Epidermal melanocyte (primary cell): Measurements from ENCODE around the gene FLNA.
"Not testable (repeated sequence)": the region's sequence is repeated elsewhere in the genome, so short reads cannot be mapped to it uniquely, and the experiment has no call there.

Experiments used
- DNase-seq: peaks from one replicate; pipeline ENCODE4 v3.0.0; 2011; ENCODE audit warnings: low spot score; ENCODE audit not compliant: insufficient read length

FLNA gene

DNA sequence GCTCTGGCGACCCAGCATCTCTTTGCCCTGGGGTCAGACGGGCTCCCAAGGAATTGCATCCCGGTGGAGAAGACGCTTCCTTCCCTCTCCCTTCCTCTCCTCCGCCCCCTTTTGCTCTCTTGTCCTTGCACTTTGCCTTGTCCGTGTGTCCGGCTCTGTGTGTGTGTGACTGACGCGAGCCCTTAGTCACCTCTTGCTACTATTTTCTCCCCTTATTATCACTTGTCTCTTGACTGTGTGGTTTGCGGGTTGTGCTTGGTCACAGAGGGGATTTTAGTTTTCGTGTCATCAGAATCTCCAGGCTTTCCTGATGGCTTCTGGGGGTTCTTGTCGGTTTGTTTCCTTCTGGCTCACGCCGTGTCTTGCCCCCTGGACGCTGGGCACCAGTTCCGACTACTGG lies 31.4 kb downstream of the FLNA start:
- DNase-seq, result not testable (repeated sequence)

DNA sequence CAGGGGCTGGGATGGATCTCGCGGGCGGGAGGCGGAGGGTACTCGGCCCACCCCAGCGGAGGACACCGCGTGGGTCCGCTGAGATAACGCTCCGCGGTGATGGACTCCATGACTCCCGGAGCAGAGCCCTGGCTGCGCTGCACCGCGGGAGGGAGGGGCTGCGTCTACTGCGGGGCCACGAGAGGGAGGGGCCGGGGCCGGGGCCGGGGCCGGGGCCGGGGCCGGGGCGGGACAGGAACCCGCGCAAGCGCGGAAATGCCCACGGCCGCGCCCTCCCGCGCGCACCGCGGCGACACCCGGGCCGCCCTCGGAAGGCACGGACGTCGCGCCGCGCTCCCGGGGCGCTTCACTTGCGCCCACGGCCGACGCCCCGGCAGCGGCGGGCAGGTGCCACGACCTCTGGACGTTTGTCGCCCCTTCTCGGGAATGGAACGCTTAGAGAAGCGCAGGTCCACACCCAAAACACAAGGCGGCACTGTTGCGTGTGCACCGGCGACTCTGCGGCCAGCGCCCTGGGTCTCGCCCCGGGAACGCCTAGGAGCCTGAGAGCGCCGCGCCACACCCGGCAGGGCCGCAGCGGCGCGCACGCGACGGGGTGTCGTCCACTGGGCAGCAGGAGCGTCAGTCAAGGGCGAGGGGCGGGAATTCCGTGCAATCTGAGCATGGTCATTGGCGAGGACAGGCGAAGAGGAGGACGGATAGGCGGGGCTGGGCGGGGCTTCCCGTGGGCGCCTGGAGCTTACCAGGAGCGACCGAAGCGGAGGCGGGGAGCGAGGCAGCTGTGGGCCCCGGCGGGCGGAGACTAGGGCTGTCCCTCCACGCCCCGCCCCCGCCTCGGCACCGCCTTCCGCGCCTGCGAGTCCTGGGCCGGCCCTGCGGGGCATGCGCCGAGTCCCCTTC lies 32.8 kb downstream of the FLNA start:
- DNase-seq, result not testable (repeated sequence)

DNA sequence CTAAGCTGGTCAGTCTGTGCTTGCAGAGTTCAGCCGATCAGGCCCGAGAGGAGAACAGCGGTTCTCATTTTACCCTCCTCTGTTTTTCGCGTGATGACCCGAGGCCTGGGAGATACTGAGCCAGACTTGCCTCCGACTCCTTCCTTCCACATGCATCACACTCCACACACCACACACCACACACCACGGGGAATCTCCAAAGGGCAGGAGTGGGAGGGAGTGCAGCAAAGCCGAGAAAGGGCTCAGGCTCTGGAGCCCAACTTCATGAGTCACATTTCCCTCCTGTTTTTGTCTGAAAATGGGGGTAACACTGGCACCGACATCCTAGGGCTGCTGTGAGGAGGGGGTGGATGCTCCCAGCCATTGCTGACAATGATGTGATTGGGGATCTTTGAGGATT lies 39.9 kb downstream of the FLNA start:
- DNase-seq, result no peak

DNA sequence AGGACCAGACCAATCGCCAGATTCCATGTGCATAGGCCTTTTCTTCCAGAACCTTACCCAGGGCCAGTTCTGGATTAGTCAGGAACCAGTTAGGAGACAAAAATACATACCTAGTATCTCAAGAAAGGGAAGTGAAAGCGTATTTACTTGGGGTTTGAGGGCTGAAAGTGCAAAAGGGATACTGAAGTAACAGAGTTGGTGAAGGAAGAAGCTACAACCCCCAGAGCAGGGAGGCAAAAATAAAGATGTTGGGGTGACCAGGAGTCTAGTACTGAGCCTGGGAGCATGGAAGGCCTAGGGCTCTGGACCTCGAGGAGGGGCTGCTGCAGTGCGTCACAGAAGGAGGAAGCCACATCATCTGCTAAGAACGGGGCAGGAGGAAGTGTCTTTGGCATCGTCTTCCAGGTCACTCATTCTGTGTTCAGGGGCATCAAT lies 40.6 kb downstream of the FLNA start:
- no peak for DNase-seq

DNA sequence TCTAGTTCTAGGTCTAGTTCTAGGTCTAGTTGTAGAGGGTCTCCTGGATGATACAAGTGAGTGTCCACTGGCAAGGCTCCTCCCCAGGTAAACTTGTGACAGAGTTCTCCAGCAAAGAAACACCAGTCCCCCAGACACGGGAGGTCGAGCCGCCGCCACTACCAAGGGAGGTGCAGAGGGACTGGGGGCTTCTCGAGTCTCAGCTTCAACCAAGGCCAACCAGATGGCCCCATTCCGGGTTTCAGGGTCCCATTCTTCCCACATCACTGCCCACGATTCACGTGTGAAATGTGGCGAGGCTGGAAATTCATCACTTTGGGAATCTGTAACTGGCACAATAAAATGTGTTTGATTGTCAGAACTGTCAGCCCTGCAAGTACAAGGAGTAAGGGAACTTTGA lies 41.3 kb downstream of the FLNA start:
- no peak for DNase-seq

DNA sequence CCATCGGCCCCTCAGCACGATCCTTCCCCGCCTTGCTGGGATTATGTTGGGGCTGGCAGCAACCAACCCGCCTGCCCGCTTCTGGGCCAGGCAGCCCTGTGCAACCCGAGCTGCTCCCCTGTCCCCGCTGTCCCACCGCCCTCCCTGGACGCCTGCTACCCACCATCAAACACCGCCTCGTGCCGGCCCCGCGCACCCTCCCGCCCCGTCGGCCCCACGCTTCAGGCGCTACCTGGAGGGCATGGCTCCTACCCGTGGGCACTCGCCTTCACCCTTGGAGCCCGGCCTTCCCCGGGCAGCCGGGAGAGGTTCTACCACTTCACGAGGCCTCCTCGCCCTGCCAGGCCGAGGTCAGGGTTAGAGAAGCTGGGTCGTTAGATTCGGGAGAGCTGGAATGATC lies 41.9 kb downstream of the FLNA start:
- DNase-seq, result no peak

DNA sequence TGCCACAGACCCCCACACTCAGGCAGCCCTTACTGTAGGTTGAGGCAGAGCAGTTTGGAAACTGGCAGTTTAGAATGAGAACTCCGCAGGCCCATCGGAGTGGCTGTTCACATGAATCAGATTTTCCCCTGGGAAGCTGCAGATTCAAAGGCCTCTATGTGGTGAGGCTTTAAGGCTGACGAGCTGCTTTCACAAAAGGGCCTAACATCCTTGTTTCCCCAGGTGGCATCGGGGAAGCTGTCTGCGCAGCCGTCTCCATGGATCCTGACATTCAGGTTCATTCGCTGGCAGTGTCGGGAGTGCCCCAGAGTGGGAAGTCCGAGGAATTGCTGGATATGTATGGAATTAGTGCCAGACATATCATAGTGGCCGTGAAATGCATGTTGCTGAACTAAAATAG lies 45.1 kb downstream of the FLNA start:
- DNase-seq, result no peak

DNA sequence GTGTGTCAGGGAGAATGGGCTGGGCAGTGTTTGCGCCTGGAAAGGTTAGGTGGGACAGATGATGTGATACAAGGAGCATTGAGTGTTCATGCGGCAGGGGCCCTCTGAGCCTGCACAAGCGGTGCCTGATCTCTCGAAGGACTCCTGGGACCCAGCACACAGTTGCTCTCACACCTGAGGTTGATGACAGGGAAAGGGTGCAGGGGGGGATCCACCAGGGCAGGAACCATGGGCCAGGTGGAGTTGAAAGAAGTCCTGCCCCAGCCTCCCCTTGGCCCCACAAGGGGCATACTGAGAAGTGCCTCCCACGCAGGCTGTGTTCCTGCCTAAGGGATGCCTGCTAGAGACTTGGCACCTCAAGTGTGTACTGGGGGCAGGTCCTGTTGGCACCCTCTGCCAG lies 45.8 kb downstream of the FLNA start:
- DNase-seq, result no peak

DNA sequence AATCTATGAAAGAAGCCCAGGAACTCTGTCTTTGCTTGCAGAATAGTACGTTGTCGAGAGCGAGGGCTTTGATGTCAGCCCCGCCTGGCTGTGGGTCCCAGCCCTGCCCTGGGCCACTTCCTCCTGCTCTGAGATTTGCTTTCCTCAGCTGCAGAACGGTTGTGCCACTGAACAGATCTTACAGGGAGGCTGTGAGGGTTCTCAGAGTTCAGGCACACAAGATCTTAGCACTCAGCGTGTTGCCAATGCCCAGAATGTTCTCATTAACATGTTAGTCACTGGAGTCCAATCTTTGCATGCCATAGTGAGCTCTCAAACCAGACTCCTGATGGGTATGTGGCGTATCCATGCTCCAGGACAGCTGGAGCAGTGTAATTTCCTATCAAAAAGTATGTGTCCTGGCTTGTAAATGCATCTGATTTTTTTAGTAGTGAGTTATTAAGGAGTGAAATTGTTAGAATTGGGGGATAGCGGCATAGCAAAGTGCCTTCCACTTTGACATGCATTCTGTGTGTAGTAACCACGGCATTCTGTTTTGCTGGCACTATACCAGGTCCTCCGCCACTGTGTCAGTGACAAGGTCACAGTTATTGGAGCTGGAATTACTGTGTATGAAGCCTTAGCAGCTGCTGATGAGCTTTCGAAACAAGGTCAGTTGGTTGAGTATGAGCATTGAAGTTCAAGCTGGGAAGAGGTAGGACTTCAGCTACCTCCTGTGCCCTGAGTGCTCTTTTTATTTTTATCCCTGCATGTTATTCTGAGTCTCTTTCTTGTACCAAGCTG lies 47.2 kb downstream of the FLNA start:
- no peak for DNase-seq

DNA sequence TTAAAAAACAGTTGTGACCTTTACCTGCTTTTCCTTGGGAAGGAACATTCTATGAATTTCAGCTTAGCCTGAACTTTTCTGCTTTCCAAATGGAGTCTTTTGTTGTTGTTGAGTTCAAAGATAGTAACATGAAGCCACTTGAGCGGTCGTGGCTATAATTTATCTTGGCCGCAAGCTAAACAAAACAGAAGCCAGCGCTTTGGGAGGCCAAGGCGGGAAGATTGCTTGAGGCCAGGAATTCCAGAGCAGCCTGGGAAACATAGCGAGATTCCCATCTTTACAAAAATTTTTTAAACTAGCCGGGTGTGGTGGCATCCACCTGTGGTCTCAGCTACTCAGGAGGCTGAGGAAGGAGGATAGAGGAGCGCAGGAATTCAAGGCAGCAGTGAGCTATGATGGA lies 48.9 kb downstream of the FLNA start:
- DNase-seq, result no peak

DNA sequence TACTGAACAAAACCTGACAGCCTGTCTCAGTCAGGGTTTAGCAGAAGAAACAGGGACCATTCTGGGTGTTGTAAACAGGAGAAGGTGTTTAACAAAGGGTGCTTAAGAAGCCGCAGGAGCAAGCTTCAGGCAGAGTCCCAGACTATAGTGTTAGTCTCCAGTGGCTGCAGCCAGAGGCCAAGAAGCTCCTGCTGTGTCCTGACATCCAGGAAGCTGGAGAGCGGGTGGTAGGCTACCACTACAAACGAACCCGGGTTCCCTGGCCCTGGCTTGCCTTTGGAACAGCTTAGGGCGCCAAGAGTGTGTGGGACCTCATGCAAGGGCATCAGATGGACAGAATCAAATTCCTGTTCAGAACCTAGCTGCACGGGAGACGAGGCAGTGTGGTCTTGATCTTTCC lies 50.9 kb downstream of the FLNA start:
- DNase-seq, result no peak

DNA sequence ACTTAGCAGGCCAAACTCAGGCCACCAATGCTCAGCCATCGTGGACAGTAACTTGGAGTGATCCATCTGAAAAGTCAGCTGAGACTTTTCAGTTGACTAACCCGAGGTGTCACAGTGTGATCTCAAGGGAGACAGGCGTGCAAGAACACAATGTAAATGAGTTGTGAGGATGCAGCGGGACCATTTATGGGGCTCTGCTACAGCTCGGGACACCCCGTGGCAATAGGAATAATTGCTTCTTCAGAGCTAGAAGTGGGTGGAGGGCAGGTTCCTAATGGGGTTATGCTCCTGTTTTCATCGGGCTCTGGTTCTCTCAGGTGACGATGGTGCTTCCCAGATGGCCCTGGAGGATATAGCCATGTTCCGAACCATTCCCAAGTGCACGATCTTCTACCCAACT lies 51.5 kb downstream of the FLNA start:
- no peak for DNase-seq

DNA sequence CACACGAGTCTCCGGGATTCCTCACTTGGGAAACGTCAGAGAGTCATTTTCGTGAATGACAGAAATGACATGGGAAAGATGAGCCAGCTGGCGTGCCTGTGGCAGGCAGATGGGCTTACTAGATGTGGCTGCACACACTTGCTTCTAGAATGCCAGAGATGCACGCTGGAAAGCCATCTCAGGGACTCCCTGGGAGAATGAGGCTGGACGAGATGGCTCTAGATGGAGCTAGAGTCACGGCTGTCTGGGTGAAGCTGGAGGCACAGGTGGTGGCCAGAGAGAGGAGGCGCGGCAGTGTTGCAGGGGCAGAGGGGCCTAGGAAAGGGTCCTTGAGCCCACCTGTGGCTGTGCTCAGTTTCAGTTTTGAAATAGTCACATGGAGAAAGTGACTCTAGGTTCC lies 52.8 kb downstream of the FLNA start:
- DNase-seq, result no peak

DNA sequence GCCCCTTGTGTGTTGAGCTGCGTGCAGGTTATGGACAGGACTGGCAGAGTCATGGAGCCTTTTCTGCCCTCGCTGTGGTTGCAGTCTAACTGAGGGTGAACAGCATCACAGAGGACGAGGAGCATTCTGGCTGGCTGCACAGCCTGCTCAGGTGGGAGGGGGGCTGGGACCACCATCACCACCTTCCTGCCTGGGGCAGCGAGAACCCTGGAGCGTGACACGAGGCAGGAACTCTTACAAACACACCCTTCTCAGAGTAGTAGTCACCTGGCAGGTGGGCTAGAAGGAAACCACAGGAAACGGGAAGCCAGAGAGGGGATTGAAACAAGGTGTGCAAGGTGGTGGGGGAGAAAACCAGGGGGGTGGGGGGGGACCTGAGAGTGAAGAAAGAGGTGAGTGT lies 53.3 kb downstream of the FLNA start:
- no peak for DNase-seq

DNA sequence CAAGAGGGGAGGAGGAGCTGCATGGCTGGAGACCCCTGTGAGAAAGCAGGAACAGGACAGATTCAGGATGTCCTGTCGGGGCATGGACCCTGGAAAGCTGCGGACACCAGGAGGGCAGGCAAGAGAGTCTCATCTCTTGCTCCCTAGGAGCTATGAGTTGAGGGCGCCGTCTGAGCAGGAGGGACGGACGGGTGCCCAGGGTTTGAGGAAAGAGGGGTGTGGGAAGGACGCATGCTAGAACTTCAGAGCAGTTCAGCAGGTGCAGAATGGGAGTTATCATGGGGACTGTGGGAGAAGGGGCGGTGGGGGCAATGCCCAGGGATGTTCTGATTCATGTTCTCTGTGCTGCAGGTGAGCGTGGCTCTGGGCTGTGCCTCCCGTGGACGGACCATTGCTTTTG lies 54.0 kb downstream of the FLNA start:
- DNase-seq, result no peak

DNA sequence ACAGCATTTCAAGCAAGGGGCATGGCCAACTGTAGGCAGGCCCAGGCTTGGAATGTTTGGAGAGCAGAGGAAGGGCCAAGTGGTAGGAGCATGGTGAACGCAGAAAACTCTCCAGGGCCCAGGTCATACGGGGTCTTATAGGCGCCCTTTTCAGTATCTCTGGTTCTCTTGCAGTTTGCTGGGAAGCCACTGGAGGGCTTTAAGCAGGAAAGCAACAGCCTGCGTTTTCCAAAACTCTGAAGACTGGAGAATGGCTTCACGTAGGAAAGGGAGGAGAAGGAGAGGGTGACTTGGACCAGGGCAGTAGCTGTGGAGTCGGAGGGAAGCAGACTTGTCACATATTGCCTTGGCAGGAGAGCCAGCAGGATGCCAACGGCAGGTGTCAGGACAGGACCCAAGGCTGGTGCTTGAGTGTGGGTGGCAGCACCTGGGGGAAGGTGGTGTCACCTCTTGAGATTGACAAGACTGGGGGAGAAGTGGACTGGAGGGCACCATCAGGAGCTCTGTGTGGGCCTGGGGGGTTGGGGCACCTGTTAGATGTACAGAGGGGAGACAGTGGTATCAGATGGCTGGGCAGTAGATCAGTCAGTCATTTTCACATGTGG lies 56.9 kb downstream of the FLNA start:
- no peak for DNase-seq

DNA sequence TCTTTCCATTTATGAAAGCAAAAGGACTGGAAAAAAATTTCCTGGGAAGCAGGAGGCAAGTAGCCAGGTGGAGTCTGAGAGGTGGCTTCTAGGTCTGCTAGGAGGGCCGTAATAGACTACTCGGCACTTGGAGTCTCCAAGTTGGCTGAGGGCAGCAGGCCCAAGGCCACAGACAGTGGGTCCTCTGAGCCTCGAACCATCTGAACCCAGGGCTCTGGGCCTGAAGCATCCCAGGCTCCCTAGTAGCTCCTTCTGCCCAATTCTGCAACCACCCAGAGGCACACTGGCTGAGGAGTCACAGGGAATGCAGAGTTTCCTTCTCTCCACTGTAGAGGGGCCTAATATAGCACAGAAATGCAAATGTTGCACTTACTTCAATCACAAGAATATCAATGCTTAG lies 59.0 kb downstream of the FLNA start:
- no peak for DNase-seq

DNA sequence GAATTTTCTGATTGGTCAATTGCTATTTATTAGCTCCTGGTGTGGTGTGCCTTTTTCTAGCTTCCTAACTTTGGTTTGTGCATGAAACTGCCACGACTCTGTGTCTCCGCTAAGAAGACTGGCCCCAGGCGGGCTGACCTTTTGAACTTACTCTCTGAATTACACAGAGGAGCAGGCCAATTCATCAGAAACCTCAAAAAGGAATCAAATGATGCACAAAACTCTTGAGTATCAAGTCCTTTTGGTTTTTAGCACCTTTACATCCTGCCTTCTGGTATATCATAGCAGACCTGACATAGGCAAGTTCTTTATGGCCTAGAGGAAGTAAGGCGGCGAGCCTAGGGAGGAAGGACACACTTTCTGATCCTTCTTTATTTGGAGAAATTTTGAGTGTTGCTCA lies 61.3 kb downstream of the FLNA start:
- no peak for DNase-seq

DNA sequence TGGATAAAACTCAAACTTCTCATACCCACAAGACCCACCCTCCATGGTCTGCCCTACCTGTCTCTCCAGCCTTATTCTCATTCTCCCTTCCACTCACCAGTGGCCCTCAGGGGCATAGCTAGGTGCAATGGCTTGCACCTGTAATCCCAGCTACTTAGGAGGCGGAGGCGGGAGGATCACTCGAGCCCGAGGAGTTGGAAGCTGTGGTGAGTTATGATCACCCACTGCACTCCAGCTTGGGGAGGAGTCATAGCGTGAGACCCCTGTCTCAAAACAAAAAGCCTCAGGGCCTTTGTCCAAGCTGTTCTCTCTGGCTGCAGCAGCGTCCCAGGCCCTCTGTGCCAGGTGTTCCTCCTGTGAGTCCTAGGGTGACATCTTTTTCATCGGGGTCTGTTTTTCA lies 62.3 kb downstream of the FLNA start:
- no peak for DNase-seq

DNA sequence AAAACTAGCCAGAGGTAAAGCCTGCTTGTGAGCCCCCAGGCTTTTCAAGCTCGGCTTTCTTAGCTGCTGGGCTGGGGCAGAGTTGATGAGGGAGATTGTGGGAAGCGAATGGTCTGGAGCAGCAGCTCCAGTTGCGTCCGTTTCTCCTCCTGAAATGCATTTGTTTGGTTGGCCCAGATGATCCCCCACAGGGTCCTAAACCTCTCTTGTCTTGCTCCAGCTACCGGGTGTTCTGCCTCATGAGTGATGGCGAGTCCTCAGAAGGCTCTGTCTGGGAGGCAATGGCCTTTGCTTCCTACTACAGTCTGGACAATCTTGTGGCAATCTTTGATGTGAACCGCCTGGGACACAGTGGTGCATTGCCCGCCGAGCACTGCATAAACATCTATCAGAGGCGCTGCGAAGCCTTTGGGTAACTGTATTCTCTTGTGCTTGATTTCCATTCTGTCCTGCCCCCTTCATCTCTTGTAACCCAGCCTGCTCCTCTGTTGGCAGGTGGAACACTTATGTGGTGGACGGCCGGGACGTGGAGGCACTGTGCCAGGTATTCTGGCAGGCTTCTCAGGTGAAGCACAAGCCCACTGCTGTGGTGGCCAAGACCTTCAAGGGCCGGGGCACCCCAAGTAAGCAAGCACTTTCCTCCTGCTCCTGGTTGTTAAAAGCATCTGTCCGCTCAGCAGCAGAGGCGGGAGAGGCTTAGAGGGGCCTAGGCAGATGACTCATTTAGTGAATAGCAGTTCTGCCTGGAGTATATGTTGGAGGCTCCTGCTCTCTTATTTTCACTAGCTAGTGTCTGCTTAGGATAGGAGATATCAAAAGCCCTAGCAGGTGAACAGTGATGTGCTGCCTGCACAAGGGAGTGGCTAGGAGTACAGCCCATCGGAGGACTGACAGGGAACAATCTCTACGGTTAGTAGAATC lies 63.6 kb downstream of the FLNA start:
- no peak for DNase-seq

DNA sequence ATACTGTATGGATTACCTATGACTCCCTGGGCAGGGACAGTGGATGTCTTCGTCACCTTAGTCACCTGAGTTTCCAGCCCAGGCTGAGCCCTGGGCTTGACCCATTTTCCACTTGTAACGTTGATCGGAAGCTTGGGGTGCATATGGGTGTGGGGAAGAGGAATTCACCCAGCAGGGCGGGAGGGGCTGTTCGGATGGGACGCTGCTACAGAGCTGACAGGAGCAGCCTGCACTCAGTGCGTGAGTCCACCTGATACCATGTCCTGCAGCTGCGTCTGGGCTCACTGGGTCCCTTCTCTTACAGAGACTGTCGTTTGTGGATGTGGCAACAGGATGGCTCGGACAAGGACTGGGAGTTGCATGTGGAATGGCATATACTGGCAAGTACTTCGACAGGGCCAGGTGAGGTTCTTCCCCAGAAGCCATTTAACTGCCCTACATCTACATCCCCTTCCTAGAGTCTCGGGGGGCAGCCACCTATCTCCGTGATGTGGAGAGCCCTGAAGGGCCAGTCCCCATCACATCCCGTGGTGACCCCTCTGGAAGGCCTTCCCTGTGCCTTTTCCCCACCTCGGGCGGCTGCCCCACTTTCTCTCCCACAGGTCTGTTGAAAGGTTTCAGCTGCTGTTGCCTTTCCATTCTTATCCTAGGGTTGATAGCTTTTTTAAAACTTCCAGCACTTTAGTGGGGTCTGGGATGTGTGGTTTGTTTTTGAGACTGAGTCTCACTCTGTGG lies 65.2 kb downstream of the FLNA start:
- no peak for DNase-seq
